Measurements from ENCODE around the gene LRRC75A. TPM values are rescaled to one million over a fixed set of nuclear protein-coding genes. Genes with fewer than 3 reads are reported as not detected.

Gene LRRC75A
- total and polyA plus RNA-seq, 2 of the 8 experiments (the other 6 are each of a cell fraction or from before 2014, with no cell fraction given), result 9.7 to 9.9 TPM

DNA sequence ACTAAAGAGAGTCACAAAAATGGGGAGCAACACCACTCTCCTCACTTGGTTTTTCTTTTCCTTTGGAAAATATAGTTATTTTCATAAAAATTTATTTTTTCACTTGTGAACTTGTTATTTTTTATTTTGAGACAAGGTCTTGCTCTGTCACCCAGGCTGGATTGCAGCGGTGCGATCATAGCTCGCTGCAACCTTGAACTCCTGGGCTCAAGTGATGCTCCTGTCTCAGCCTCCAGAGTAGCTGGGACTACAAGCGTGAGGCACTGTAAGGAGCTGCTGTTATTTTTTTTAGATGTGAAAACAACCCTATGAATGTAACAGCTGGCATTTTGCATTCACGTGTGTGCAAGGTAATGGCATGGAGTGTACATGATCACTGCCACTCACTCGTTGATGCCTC lies 24.9 kb downstream of the LRRC75A start:
- 94% methylated on average over 6 of the region's 6 CpGs; no CpG with 5 or more reads in 1 of the 2 experiments for WGBS, 2 experiments (ENCODE audit: extremely low coverage in 1 of 2, insufficient coverage in 1 of 2, insufficient read length in 1 of 2, insufficient replicate concordance in 2 of 2, low coverage in 1 of 2, low lambda C conversion rate in 2 of 2, missing lambda C conversion rate in 1 of 2)
- Histone ChIP-seq H3K9ac (replicated peaks in 1 of 4; ENCODE audit: extremely low read depth in 1 of 4, low read depth in 3 of 4, low read length in 3 of 4) (no peak overlapping the region), H3K4me3 (ENCODE audit: extremely low read depth in 1 of 4, insufficient read depth in 2 of 4, low read depth in 3 of 4, low read length in 4 of 4) (no peak overlapping the region), H3K56ac (replicated peaks; ENCODE audit: insufficient read length, low read depth, low read length) (no peak overlapping the region), H2AFZ (ENCODE audit: low read length) (no peak overlapping the region), H4K5ac (ENCODE audit: insufficient read length, low read depth, low read length) (no peak overlapping the region), H3K79me1 (ENCODE audit: low read depth, low read length) (peaks cover 4% of the 10 kb centered on the region), H3K23me2 (ENCODE audit: low read depth, low read length) (peaks cover 2% of the 10 kb centered on the region; the same call in 1 of the 2 replicates), H3K23ac (ENCODE audit: insufficient read length) (no peak overlapping the region), H2BK12ac (ENCODE audit: low read depth, low read length) (no peak overlapping the region), H3K18ac (ENCODE audit: extremely low read depth, low read length) (no peak overlapping the region), H4K20me1 (replicated peaks in 1 of 2; ENCODE audit: control insufficient read depth in 1 of 2, insufficient read depth in 2 of 2, low read length in 2 of 2) (peaks cover 3 to 5% of the 10 kb centered on the region in 2 experiments), H2AK5ac (ENCODE audit: low read depth, low read length) (no peak overlapping the region), H3K27me3 (replicated peaks in 1 of 4; ENCODE audit: control insufficient read depth in 3 of 4, extremely low read depth in 1 of 4, insufficient read depth in 3 of 4, low read length in 3 of 4) (no peaks in the 10 kb centered on the region), H2BK15ac (ENCODE audit: low read length) (no peak overlapping the region), H3K4ac (replicated peaks; ENCODE audit: insufficient read length, low read depth, low read length) (no peak overlapping the region), H2BK5ac (ENCODE audit: low read depth, low read length) (no peak overlapping the region), H4K91ac (replicated peaks; ENCODE audit: insufficient read length, low read length) (no peak overlapping the region), H3K9me3 (ENCODE audit: insufficient read depth in 2 of 2, low read depth in 1 of 2, low read length in 1 of 2) (no peaks in the 10 kb centered on the region), H3K14ac (ENCODE audit: insufficient read length) (no peak overlapping the region), H3K79me2 (ENCODE audit: control insufficient read depth in 1 of 2, insufficient read depth in 2 of 2, low read length in 2 of 2) (no peaks in the 10 kb centered on the region), H3K27ac (ENCODE audit: low read depth, low read length) (no peak overlapping the region), H3K36me3 (ENCODE audit: control insufficient read depth in 2 of 4, insufficient read depth in 4 of 4, low read length in 3 of 4) (no peaks in the 10 kb centered on the region), H2BK120ac (replicated peaks; ENCODE audit: low read depth, low read length) (no peak overlapping the region), H2BK20ac (ENCODE audit: low read length) (no peak overlapping the region), H3K4me2 (ENCODE audit: insufficient read depth in 1 of 2, low read depth in 2 of 2, low read length in 2 of 2) (no peak overlapping the region), H4K8ac (ENCODE audit: extremely low read depth, insufficient read depth, low read length) (no peak overlapping the region), H3K4me1 (replicated peaks in 1 of 4; ENCODE audit: control insufficient read depth in 3 of 4, insufficient read depth in 4 of 4, low read length in 3 of 4) (peaks cover 0 to 17% (median 0%) of the 10 kb centered on the region in 4 experiments; a peak in 2 of 7 replicates)
- ChIA-PET CTCF (ENCODE audit: partially characterized antibody) (interaction anchor here (1.1 to 36.9 kb wide), 4 partner anchors 9 to 97 kb away, joined by 3 to 941 read pairs (median 64); no protein-coding TSS in a partner anchor), POLR2A (ENCODE audit: partially characterized antibody) (interaction anchor here (2.5 to 2.7 kb wide), 2 partner anchors 9 to 24 kb away, joined by 7 to 8 read pairs; no protein-coding TSS in a partner anchor)
- FAIRE-seq, result no peak
- no peak for DNase-seq (ENCODE audit: low read depth in 1 of 2, low spot score in 2 of 2)
- no peak for TF ChIP-seq RXRA (IDR thresholded peaks at IDR 0.05; ENCODE audit: insufficient read depth, low read depth, low read length)
- no peak for TF ChIP-seq EP300 (IDR thresholded peaks at IDR 0.05; ENCODE audit: borderline replicate concordance in 1 of 2, low read depth in 2 of 2, low read length in 2 of 2)
- TF ChIP-seq BACH1 (IDR thresholded peaks at IDR 0.05; ENCODE audit: low read length), result no peak
- TF ChIP-seq EGR1 (IDR thresholded peaks at IDR 0.05; ENCODE audit: borderline replicate concordance, low read depth, low read length), result no peak
- no peak for TF ChIP-seq FOSL1 (IDR thresholded peaks at IDR 0.05; ENCODE audit: insufficient read depth, low read depth, low read length)

All from H1 (cell line).